ENCODE measurements around the gene PPIA.
A peak's percentile ranks its signal among the peaks of the same experiment; 100 is the strongest.

PPIA gene

DNA sequence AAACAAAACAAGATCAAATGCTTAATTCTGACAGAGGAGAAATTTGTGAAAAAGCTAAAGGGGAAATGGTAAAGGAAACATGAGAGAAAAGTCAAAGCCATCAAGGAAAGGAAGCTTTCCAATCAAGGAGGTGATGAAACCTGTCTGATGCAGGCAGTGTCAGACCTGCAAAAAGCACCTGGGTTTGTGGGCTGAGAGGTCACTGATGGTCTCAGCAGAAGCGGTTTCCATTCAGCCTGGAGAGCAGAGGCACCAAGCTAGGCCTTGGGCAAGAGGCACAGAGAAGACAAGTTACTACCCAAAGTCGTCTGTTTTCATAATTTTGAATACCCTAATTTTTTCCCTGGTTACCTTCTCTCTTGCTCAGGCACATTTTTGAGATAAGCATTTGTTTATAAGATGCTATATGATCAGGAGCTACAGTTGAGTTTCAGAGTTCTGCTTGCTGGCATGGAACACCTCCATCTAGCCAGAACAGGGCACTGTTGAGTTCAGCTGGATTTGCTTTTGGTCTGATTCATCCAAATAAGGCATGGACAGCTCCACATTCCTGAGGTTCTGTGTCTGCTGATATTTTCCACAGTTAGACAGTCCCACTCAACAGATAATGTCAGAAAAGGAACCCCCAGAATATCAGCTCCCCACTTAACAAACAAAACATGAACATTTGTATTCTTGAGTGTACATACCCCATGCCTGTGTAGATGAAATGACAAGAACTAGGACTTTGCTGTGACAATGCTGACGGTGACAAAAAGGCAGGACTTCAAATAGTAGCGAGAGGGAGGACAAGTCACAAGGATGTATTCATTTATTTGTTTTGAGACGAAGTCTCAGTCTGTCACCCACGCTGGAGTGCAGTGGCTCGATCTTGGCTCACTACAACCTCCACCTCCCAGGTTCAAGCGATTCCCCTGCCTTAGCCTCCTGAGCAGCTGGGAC, 4.9 kb upstream of the PPIA start:
- no peak for DNase-seq (ENCODE audit: low read depth, low spot score)
- CTCF ChIA-PET, result interaction anchor here (0.6 to 1.8 kb wide), 13 partner anchors 14 to 345 kb away, joined by 3 to 8 read pairs (median 3); partner anchors contain the start of gene TMED4
- H3K4me3 ChIP-seq (ENCODE audit: low read depth, low read length), result no peak overlapping the region
- peak; percentile 38 for TF ChIP-seq CTCF (IDR thresholded peaks at IDR 0.05; ENCODE audit: insufficient read depth, low read length, missing control alignments)
- POLR2A ChIA-PET, result interaction anchor here (0.7 to 1.2 kb wide), 3 partner anchors 11 to 186 kb away, joined by 3 read pairs; no protein-coding TSS in a partner anchor

- TF ChIP-seq CTCF (IDR thresholded peaks at IDR 0.05; ENCODE audit: insufficient read depth, low read length, missing control alignments), result no peak
- ChIA-PET CTCF (interaction anchor here (1.7 kb wide), 1 partner anchor 27 kb away, joined by 5 read pairs; no protein-coding TSS in a partner anchor), POLR2A (no interaction called here)
- H3K4me3 ChIP-seq (ENCODE audit: low read depth, low read length), result no peak overlapping the region
- no peak for DNase-seq (ENCODE audit: low read depth, low spot score)
Measured at GRCh38 chr7:44793919-44794318, 2.6 kb upstream of the PPIA start.

DNA sequence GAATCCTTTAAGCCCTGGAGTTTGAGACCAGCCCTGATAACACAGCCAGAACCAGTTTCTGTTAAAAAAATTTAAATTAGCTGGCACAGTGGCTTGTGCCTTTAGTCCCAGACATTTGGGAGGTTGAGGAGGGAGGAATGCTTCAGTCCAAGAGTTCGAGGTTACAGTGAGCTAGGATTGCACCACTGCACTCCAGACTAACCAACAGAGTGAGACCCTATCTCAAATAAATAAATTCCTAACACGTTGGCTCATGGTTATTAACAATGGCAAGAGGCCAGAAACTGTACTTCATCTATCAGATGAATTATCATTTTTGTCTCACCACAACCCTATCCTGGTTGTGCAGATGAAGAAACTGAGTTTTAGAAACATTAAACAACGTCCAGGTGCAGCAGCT, 2.1 kb upstream of the PPIA start:
- ChIA-PET CTCF (interaction anchor here (1.3 to 1.7 kb wide), 2 partner anchors 8 to 28 kb away, joined by 3 to 5 read pairs; no protein-coding TSS in a partner anchor), POLR2A (no interaction called here)
- H3K4me3 ChIP-seq (ENCODE audit: low read depth, low read length), result no peak overlapping the region
- no peak for DNase-seq (ENCODE audit: low read depth, low spot score)
- TF ChIP-seq CTCF (IDR thresholded peaks at IDR 0.05; ENCODE audit: insufficient read depth, low read length, missing control alignments), result no peak

DNA sequence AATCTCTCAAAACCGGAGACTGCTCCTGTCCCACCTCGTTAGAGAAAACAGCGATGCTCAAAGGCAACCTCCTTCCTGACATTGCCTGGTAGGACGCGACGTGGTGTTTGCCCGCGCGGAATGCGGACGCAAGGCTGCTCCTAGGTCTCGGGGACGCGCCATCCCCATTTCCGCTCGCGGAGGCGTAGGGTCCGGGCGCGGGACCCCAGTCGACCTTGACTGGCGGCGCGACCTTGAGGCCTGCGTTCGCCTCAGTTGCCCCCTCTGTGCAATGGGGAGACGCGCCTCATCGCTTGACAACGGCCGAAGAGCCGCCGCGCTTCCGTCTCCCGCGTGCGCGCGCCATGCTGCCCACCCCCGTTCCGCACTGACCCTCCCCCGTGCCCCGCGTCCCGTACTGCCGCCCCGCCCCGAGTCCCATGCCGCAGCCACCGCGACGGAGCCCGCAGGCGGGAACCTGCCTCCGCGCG, 412 bp upstream of the PPIA start:
- TF ChIP-seq CTCF (IDR thresholded peaks at IDR 0.05; ENCODE audit: insufficient read depth, low read length, missing control alignments), result no peak
- no peak for DNase-seq (ENCODE audit: low read depth, low spot score)
- H3K4me3 ChIP-seq (ENCODE audit: low read depth, low read length), result peak overlapping the region; percentile 96
- ChIA-PET CTCF (no interaction called here), POLR2A (no interaction called here)

GRCh38 chr7:44797329-44798258, 1.1 kb downstream of the PPIA start:
- DNase-seq (ENCODE audit: low read depth, low spot score), result peak; percentile 37
- TF ChIP-seq CTCF (IDR thresholded peaks at IDR 0.05; ENCODE audit: insufficient read depth, low read length, missing control alignments), result peak; percentile 67
- H3K4me3 ChIP-seq (ENCODE audit: low read depth, low read length), result peak overlapping the region; percentile 96
- ChIA-PET POLR2A (interaction anchor here (0.7 to 1.5 kb wide), 12 partner anchors 8 to 339 kb away, joined by 3 to 5 read pairs (median 4); partner anchors contain the start of genes OGDH and TMED4), CTCF (interaction anchor here (0.7 to 2.0 kb wide), 10 partner anchors 16 to 215 kb away, joined by 3 to 9 read pairs (median 3); no protein-coding TSS in a partner anchor)

Data from AG04449 (cell line).